ENCODE data around the gene PALD1. TPM values are rescaled to one million over a fixed set of nuclear protein-coding genes. Genes with fewer than 3 reads are reported as not detected.

The PALD1 gene
- total RNA-seq, 4 donors from 2014 or later, result 10.4 to 19.1 (median 12.8) TPM

DNA sequence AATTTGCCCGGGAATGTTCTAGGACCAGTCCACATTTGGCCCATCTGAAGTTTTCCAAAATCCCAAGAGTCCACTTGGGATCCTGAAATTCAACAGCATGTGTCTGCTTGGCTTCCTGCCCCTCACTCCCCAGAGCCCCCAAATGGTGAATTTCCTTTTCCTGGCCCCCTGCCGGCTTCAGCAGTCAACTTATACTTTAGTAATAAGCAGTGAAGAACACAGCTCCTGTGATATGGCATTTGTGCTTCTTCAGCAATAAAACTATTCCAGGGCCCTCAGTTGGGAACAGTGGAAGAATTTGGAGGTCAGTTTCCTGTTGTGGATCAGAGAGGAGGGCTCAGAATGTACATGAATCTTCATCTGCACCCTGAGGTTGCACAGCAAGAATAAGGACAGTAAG lies 72.9 kb downstream of the PALD1 start:
- WGBS, result 51% methylated on average over 2 of the region's 2 CpGs
- peaks cover 0 to 60% (median 28%) of the 10 kb centered on the region in 4 donors for H3K36me3 ChIP-seq

GRCh38 chr10:70551971-70552422 lies 73.4 kb downstream of the PALD1 start:
- intact Hi-C loops (cut with DNase I), result loop anchor here (2.0 to 5.0 kb wide), 2 partner anchors 207 to 325 kb away; no protein-coding TSS in a partner anchor

More for the DNA sequence above, 72.9 kb downstream of the PALD1 start:
- no peak for TF ChIP-seq POLR2AphosphoS5 (IDR thresholded peaks at IDR 0.05)
- no peak for TF ChIP-seq EP300 (IDR thresholded peaks at IDR 0.05)
- TF ChIP-seq POLR2A (IDR thresholded peaks at IDR 0.05; ENCODE audit: low read depth), result no peak
- no peak for TF ChIP-seq CTCF (IDR thresholded peaks at IDR 0.05)
- H3K27me3 ChIP-seq, result no peaks in the 10 kb centered on the region
- intact Hi-C loops (cut with DNase I), result loop anchor here (2.0 to 5.0 kb wide), 2 partner anchors 207 to 326 kb away; no protein-coding TSS in a partner anchor
- no peak for DNase-seq (ENCODE audit: extremely low spot score)
- peak overlapping the region in 1 of 4 donors; percentile 30 for H3K27ac ChIP-seq (replicated peaks in 1 of 4)
- no peak overlapping the region for H3K4me3 ChIP-seq
- no peaks in the 10 kb centered on the region for H3K9me3 ChIP-seq
- H3K4me1 ChIP-seq, result peaks cover 4 to 21% (median 8%) of the 10 kb centered on the region in 4 donors

GRCh38 chr10:70552586-70552985 lies 74.0 kb downstream of the PALD1 start:
- 88% methylated on average over 6 of the region's 6 CpGs for WGBS
- Histone ChIP-seq H3K36me3 (peaks cover 0 to 64% (median 21%) of the 10 kb centered on the region in 4 donors), H3K27ac (replicated peaks in 1 of 4) (no peak overlapping the region), H3K4me3 (no peak overlapping the region), H3K27me3 (no peaks in the 10 kb centered on the region), H3K4me1 (peaks cover 4 to 21% (median 8%) of the 10 kb centered on the region in 4 donors), H3K9me3 (no peaks in the 10 kb centered on the region)
- TF ChIP-seq POLR2AphosphoS5 (IDR thresholded peaks at IDR 0.05), result no peak
- TF ChIP-seq POLR2A (IDR thresholded peaks at IDR 0.05; ENCODE audit: low read depth), result no peak
- no peak for TF ChIP-seq CTCF (IDR thresholded peaks at IDR 0.05)
- TF ChIP-seq EP300 (IDR thresholded peaks at IDR 0.05), result no peak
- DNase-seq (ENCODE audit: extremely low spot score), result no peak
- intact Hi-C loops (cut with DNase I), result loop anchor here (5.0 kb wide), 1 partner anchor 325 kb away; no protein-coding TSS in a partner anchor

More at GRCh38 chr10:70551971-70552422, 73.4 kb downstream of the PALD1 start:
- no peaks in the 10 kb centered on the region for H3K27me3 ChIP-seq
- H3K4me3 ChIP-seq, result no peak overlapping the region
- TF ChIP-seq POLR2A (IDR thresholded peaks at IDR 0.05; ENCODE audit: low read depth) (no peak), POLR2AphosphoS5 (IDR thresholded peaks at IDR 0.05) (peak in 1 of 2 donors; percentile 54)
- no peak for DNase-seq (ENCODE audit: extremely low spot score)
- H3K4me1 ChIP-seq, result peaks cover 4 to 21% (median 8%) of the 10 kb centered on the region in 4 donors
- peaks cover 0 to 64% (median 27%) of the 10 kb centered on the region in 4 donors for H3K36me3 ChIP-seq
- H3K27ac ChIP-seq (replicated peaks in 1 of 4), result peak overlapping the region in 1 of 4 donors; percentile 30
- WGBS, result 70% methylated on average over 16 of the region's 19 CpGs
- no peaks in the 10 kb centered on the region for H3K9me3 ChIP-seq

DNA sequence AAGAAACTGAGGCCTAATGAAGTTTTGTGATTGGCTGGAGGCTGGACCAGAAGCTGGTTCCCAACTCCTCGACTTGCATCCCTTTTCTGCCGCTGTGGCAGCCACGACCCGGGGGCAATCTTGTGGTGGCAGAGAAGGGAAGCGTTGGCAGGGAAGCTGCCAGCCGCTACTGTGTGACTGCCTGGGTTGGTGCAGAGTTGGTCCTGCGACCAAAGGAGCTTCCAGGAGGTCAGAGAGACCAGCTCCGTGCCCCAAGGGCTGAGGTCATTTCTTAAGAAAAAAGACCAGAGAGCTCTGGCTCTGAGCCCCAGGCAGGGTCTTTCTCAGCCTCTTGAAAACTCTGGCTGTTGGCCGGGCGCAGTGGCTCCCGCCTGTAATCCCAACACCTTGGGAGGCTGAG lies 76.8 kb downstream of the PALD1 start:
- no peak for TF ChIP-seq POLR2A (IDR thresholded peaks at IDR 0.05; ENCODE audit: low read depth)
- no peak for TF ChIP-seq EP300 (IDR thresholded peaks at IDR 0.05)
- TF ChIP-seq CTCF (IDR thresholded peaks at IDR 0.05), result no peak
- Histone ChIP-seq H3K4me3 (no peak overlapping the region), H3K27me3 (no peaks in the 10 kb centered on the region), H3K36me3 (peaks cover 0 to 54% (median 16%) of the 10 kb centered on the region in 4 donors), H3K4me1 (peaks cover 18 to 29% (median 23%) of the 10 kb centered on the region in 4 donors), H3K27ac (replicated peaks in 1 of 4) (no peak overlapping the region), H3K9me3 (no peaks in the 10 kb centered on the region)
- DNase-seq (ENCODE audit: extremely low spot score), result no peak
- intact Hi-C loops (cut with DNase I), result no loop called here
- WGBS, result 91% methylated on average over 11 of the region's 11 CpGs

GRCh38 chr10:70557086-70557845 lies 78.7 kb downstream of the PALD1 start:
- no peak overlapping the region for H3K4me3 ChIP-seq
- WGBS, result 97% methylated on average over 11 of the region's 11 CpGs
- DNase-seq (ENCODE audit: extremely low spot score), result no peak
- intact Hi-C loops (cut with DNase I), result no loop called here
- H3K9me3 ChIP-seq, result no peaks in the 10 kb centered on the region
- H3K4me1 ChIP-seq, result peaks cover 29 to 37% (median 36%) of the 10 kb centered on the region in 4 donors
- no peaks in the 10 kb centered on the region for H3K27me3 ChIP-seq
- no peak overlapping the region for H3K27ac ChIP-seq (replicated peaks in 1 of 4)
- TF ChIP-seq POLR2A (IDR thresholded peaks at IDR 0.05; ENCODE audit: low read depth), result no peak
- H3K36me3 ChIP-seq, result peaks cover 0 to 39% (median 9%) of the 10 kb centered on the region in 4 donors

All from esophagus muscularis mucosa (tissue), 4 donors.